GM12878 (cell line): Measurements from ENCODE around the gene HPSE2. TPM values are rescaled to one million over a fixed set of nuclear protein-coding genes. Genes with fewer than 3 reads are reported as not detected.

Source experiments
- ATAC-seq: fragments of 200-7000 bp; cut with Tn5 transposase; 3 replicates; pipeline ENCODE4 v1.9.1; 2020; ENCODE audit warnings: mild to moderate bottlenecking, moderate library complexity
- BruUV-seq: library from RNA; stranded (reverse); fragments of 400-500 nt; replicated peaks from 2 replicates; lab custom pipeline; 2021; lab: Mats Ljungman, UMichigan
- CTCF ChIA-PET: fragments of 300-600 bp; sonication (Branson Sonifier 250); formaldehyde crosslinking; extraction: SDS; loops from one replicate; lab custom pipeline; 2021; ENCODE audit warnings: inconsistent platforms; lab: Yijun Ruan, JAX
- POLR2A ChIA-PET: fragments of 350-600 bp; formaldehyde crosslinking; extraction: SDS; loops from one replicate; lab custom pipeline; 2021; ENCODE audit warnings: inconsistent platforms; lab: Charles Lee
- RAD21 ChIA-PET: fragments of 300-600 bp; sonication (Branson Sonifier 250); formaldehyde crosslinking; loops from one replicate; lab custom pipeline; 2023; ENCODE audit warnings: antibody characterized with exemption; ENCODE audit not compliant: unreplicated experiment; lab: Charles Lee
- SMC1A ChIA-PET: fragments of 300-600 bp; sonication (Branson Sonifier 250); formaldehyde crosslinking; loops from one replicate; lab custom pipeline; 2023; ENCODE audit not compliant: unreplicated experiment, uncharacterized antibody; lab: Charles Lee
- DNase-seq: peaks from one replicate; pipeline ENCODE4 v3.0.0-alpha.2; 2011; ENCODE audit warnings: low read depth, low spot score
- FAIRE-seq: peaks from 3 replicates; lab custom pipeline; 2011; peaks lifted over from hg19 to GRCh38; lab: Jason Lieb, UNC
- H2AFZ ChIP-seq: 2 replicates; pipeline ENCODE4 v1.6.0; 2011; ENCODE audit warnings: low read depth, low read length, control low read depth; ENCODE audit not compliant: control insufficient read depth
- H3K27ac ChIP-seq: 2 replicates; pipeline ENCODE4 v1.5.1; 2011; ENCODE audit warnings: control low read depth; ENCODE audit not compliant: control insufficient read depth, insufficient read depth
- H3K27me3 ChIP-seq, 2 experiments: replicated peaks in 1 of 2; 2 replicates each; pipeline versions ENCODE4 v1.6.0 to v1.6.1; 2011; ENCODE audit warnings: low read length in 1 of 2; ENCODE audit not compliant: control insufficient read depth in 2 of 2, insufficient read depth in 2 of 2
- H3K36me3 ChIP-seq, 2 experiments: 2 replicates each; pipeline ENCODE4 v1.5.1; 2011; ENCODE audit warnings: low read length in 1 of 2; ENCODE audit not compliant: control insufficient read depth in 2 of 2, insufficient read depth in 2 of 2
- H3K4me1 ChIP-seq: 2 replicates; pipeline ENCODE4 v1.6.1; 2011; ENCODE audit warnings: mild to moderate bottlenecking, low read length, moderate library complexity, mixed read lengths; ENCODE audit not compliant: control insufficient read depth, insufficient read depth
- H3K4me2 ChIP-seq: 2 replicates; pipeline ENCODE4 v1.6.0; 2011; ENCODE audit warnings: control low read depth; ENCODE audit not compliant: control insufficient read depth, insufficient read depth
- H3K4me3 ChIP-seq: fragments of 200-600 bp; sonication (generic); 2 replicates; pipeline ENCODE4 v1.5.1; 2016
- H3K79me2 ChIP-seq: 2 replicates; pipeline ENCODE4 v1.6.0; 2011; ENCODE audit warnings: low read length; ENCODE audit not compliant: control insufficient read depth, insufficient read depth
- H3K9ac ChIP-seq: 2 replicates; pipeline ENCODE4 v1.8.0; 2011; ENCODE audit warnings: low read length, control low read depth, mixed read lengths; ENCODE audit not compliant: control insufficient read depth, insufficient read depth
- H3K9me3 ChIP-seq: replicated peaks from 3 replicates; pipeline ENCODE4 v1.5.1; 2011; ENCODE audit warnings: mild to moderate bottlenecking, low read length; ENCODE audit not compliant: control insufficient read depth, insufficient read depth
- H4K20me1 ChIP-seq: 2 replicates; pipeline ENCODE4 v1.6.0; 2011; ENCODE audit not compliant: control insufficient read depth, insufficient read depth
- ASH2L ChIP-seq: fragments of 300-600, 200-600 bp; sonication (generic); IDR thresholded peaks from 2 replicates; pipeline ENCODE4 v1.6.1; 2017; ENCODE audit warnings: low read depth, mild to moderate bottlenecking, borderline replicate concordance
- BCL3 ChIP-seq: IDR thresholded peaks from 2 replicates; pipeline ENCODE4 v1.6.1; 2011; ENCODE audit warnings: borderline replicate concordance, low read depth, mild to moderate bottlenecking, moderate library complexity, low read length; ENCODE audit not compliant: insufficient read depth, poor library complexity, severe bottlenecking
- CBX5 ChIP-seq: sonication (generic); IDR thresholded peaks from 2 replicates; pipeline ENCODE4 v1.6.1; 2016; ENCODE audit warnings: low read depth, moderate library complexity, mild to moderate bottlenecking, inconsistent platforms
- CREB1 ChIP-seq: IDR thresholded peaks from 2 replicates; pipeline ENCODE4 v1.6.1; 2012; ENCODE audit warnings: low read depth, mild to moderate bottlenecking, inconsistent platforms
- FOXK2 ChIP-seq: fragments of 450-650 bp; IDR thresholded peaks from 2 replicates; pipeline ENCODE4 v1.6.1; 2017; ENCODE audit warnings: mild to moderate bottlenecking, moderate library complexity
- GABPA ChIP-seq: IDR thresholded peaks from 2 replicates; pipeline ENCODE4 v1.6.1; 2014; ENCODE audit warnings: antibody characterized with exemption, low read depth, mild to moderate bottlenecking, inconsistent platforms
- HDAC6 ChIP-seq: fragments of 200-600 bp; sonication (generic); IDR thresholded peaks from one replicate; pipeline ENCODE4 v1.8.0; 2017; ENCODE audit warnings: antibody characterized with exemption; ENCODE audit not compliant: unreplicated experiment
- NR2C1 ChIP-seq: fragments of 450-650 bp; IDR thresholded peaks from 2 replicates; pipeline ENCODE4 v1.6.1; 2017; ENCODE audit warnings: antibody characterized with exemption, mild to moderate bottlenecking, moderate library complexity
- RBBP5 ChIP-seq: fragments of 200-600 bp; sonication (generic); conservative IDR thresholded peaks from 2 replicates; pipeline ENCODE4 v1.6.1; 2016
- RELA ChIP-seq: fragments of 450-650 bp; IDR thresholded peaks from 2 replicates; pipeline ENCODE4 v1.8.0; 2014; ENCODE audit warnings: borderline replicate concordance; ENCODE audit not compliant: partially characterized antibody
- RFX5 ChIP-seq: IDR thresholded peaks from 2 replicates; pipeline ENCODE4 v1.6.1; 2011; ENCODE audit warnings: low read depth, low read length, improper control_type of control experiment
- SRF ChIP-seq, 2 experiments: IDR thresholded peaks; 2 replicates each; pipeline ENCODE4 v1.6.1; 2011; ENCODE audit warnings: low read depth in 2 of 2, low read length in 2 of 2, mild to moderate bottlenecking in 1 of 2, moderate library complexity in 1 of 2
- STAT1 ChIP-seq: fragments of 450-650 bp; conservative IDR thresholded peaks from 2 replicates; pipeline ENCODE4 v1.6.1; 2014; ENCODE audit warnings: antibody characterized with exemption, mild to moderate bottlenecking
- TAF1 ChIP-seq: IDR thresholded peaks from 2 replicates; pipeline ENCODE4 v1.6.1; 2011; ENCODE audit warnings: mild to moderate bottlenecking, low read depth, low read length, borderline replicate concordance
- ZNF217 ChIP-seq: fragments of 450-650 bp; IDR thresholded peaks from 2 replicates; pipeline ENCODE4 v1.6.1; 2017; ENCODE audit warnings: antibody characterized with exemption, mild to moderate bottlenecking
- WGBS: methylation state at CpG from one replicate; pipeline ENCODE4 v1.1.6; 2016; ENCODE audit warnings: low lambda C conversion rate; ENCODE audit not compliant: insufficient replicate concordance, insufficient coverage; ENCODE audit errors: missing lambda C conversion rate; 5-methylcytosine and 5-hydroxymethylcytosine counted together
- in situ Hi-C: fragments of 300-500 bp; cut with MboI; formaldehyde crosslinking; loops from 9 replicates; pipeline ENCODE4 v1.14.3; 2018; ENCODE audit warnings: mixed read lengths
- intact Hi-C: fragments of 100-400 bp; cut with micrococcal nuclease; formaldehyde crosslinking; loops from one replicate; pipeline ENCODE4 v1.14.2; 2022; ENCODE audit not compliant: unreplicated experiment
- polyA plus RNA-seq, 11 experiments: library from polyadenylated mRNA; depleted of rRNA in 4 of 11; unstranded in 6 of 11; stranded (reverse) in 5 of 11; fragments of >200 nt; fragmentation: Nextera tagmentation in 4 of 11; fragmentation: Illumina TruSeq in 1 of 11; extraction: Ambion mirVana in 4 of 11; extraction: Trizol in 1 of 11; gene quantifications; 1 replicate in 1 of 11; 2 replicates in 10 of 11; pipeline versions ENCODE4 v1.2.1 to v1.2.3, GENCODE V29; 2011 to 2016; ENCODE audit warnings: inconsistent platforms in 2 of 11, missing spikeins in 2 of 11, low read depth in 1 of 11
- total RNA-seq, 4 experiments: library from RNA; depleted of rRNA in 3 of 4; stranded (reverse); fragments of >200 nt in 3 of 4; fragmentation: Illumina TruSeq in 1 of 4; extraction: Trizol in 1 of 4; gene quantifications; 2 replicates each; pipeline versions ENCODE4 v1.2.1 to v1.2.3, GENCODE V29; 2013 to 2021
- TF ChIP-seq, protein P1 (sequence below): fragments of 450-650 bp; IDR thresholded peaks from 2 replicates; pipeline ENCODE4 v1.6.1; 2014; ENCODE audit warnings: mild to moderate bottlenecking

Gene HPSE2
- total and polyA plus RNA-seq, 10 of the 15 experiments (the other 5 are each of a cell fraction or from before 2014, with no cell fraction given) = 0.06 TPM; not detected in 9

DNA sequence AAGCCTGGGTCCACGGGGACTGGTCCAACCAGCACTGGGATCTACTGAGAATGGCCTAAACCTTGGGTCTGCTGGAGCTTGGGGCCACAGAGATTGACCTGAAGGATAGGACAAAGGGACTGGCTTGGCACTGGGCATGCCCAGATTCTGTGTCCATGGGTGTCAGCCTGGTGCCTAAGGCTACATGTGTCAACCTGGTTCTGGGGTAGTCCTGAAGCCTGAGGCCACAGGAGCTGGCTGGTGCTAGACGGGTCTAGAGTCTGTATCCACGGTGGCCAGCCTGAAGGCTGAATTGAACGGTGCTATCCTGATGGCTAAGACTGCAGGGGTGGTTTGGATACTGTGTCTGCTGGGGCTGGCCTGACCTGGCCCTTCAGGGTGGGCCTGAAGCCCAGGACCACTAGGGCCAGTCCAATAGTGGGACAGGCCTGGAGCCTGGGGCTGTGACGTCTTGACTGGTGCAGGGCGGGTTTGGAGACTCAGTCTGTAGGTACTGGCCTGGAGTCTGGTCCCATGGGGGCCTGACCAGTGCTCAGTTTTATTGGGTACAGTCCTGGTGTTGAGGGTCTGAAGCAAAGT lies 636.5 kb downstream of the HPSE2 start:
- POLR2A ChIA-PET = no interaction called here

More for the DNA sequence above, 636.5 kb downstream of the HPSE2 start:
- Histone ChIP-seq H3K9ac (no peak overlapping the region), H3K9me3 (no peaks in the 10 kb centered on the region; the same call in 2 of the 3 replicates), H3K27ac (no peak overlapping the region), H3K27me3 (no peaks in the 10 kb centered on the region), H3K4me1 (no peaks in the 10 kb centered on the region), H3K79me2 (no peaks in the 10 kb centered on the region), H3K4me3 (no peak overlapping the region), H4K20me1 (no peaks in the 10 kb centered on the region), H2AFZ (no peak overlapping the region), H3K36me3 (no peaks in the 10 kb centered on the region), H3K4me2 (no peak overlapping the region)
- in situ Hi-C loops (no loop called here), intact Hi-C loops (no loop called here)
- ChIA-PET CTCF (interaction anchor here (0.6 kb wide), 1 partner anchor 132 kb away, joined by 3 read pairs; no protein-coding TSS in a partner anchor), RAD21 (no interaction called here), SMC1A (no interaction called here)
- no TSS peak for BruUV-seq
- ATAC-seq = no peak
- DNase-seq = no peak
- FAIRE-seq = no peak
- TF ChIP-seq RFX5 = no peak
- no peak for TF ChIP-seq NR2C1
- TF ChIP-seq GABPA = no peak
- no peak for TF ChIP-seq FOXK2
- TF ChIP-seq ASH2L = no peak
- TF ChIP-seq TAF1 = no peak
- no peak for TF ChIP-seq BCL3
- TF ChIP-seq, protein P1, sequence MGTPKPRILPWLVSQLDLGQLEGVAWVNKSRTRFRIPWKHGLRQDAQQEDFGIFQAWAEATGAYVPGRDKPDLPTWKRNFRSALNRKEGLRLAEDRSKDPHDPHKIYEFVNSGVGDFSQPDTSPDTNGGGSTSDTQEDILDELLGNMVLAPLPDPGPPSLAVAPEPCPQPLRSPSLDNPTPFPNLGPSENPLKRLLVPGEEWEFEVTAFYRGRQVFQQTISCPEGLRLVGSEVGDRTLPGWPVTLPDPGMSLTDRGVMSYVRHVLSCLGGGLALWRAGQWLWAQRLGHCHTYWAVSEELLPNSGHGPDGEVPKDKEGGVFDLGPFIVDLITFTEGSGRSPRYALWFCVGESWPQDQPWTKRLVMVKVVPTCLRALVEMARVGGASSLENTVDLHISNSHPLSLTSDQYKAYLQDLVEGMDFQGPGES = no peak
- no peak for TF ChIP-seq STAT1
- TF ChIP-seq CBX5 = no peak
- TF ChIP-seq ZNF217 = no peak
- TF ChIP-seq RBBP5 = no peak
- no peak for TF ChIP-seq HDAC6
- TF ChIP-seq RELA = no peak
- TF ChIP-seq SRF (IDR thresholded peaks at IDR 0.05; ENCODE audit: low read depth in 2 of 2, low read length in 2 of 2) = no peak
- TF ChIP-seq CREB1 = no peak
- 4% methylated on average over 6 of the region's 6 CpGs for WGBS
